KG1 (cell line): ENCODE data around the gene HBA1.
"Not testable (repeated sequence)": the region's sequence is repeated elsewhere in the genome, so short reads cannot be mapped to it uniquely, and the experiment has no call there.

ENCODE experiments used
- DNase-seq: peaks from one replicate; lab custom pipeline; 2025; lab: John Stamatoyannopoulos, UW

The HBA1 gene

DNA sequence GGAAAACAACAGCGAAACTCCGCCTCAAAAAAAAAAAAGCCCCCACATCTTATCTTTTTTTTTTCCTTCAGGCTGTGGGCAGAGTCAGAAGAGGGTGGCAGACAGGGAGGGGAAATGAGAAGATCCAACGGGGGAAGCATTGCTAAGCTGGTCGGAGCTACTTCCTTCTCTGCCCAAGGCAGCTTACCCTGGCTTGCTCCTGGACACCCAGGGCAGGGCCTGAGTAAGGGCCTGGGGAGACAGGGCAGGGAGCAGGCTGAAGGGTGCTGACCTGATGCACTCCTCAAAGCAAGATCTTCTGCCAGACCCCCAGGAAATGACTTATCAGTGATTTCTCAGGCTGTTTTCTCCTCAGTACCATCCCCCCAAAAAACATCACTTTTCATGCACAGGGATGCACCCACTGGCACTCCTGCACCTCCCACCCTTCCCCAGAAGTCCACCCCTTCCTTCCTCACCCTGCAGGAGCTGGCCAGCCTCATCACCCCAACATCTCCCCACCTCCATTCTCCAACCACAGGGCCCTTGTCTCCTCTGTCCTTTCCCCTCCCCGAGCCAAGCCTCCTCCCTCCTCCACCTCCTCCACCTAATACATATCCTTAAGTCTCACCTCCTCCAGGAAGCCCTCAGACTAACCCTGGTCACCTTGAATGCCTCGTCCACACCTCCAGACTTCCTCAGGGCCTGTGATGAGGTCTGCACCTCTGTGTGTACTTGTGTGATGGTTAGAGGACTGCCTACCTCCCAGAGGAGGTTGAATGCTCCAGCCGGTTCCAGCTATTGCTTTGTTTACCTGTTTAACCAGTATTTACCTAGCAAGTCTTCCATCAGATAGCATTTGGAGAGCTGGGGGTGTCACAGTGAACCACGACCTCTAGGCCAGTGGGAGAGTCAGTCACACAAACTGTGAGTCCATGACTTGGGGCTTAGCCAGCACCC, 1.2 kb upstream of the HBA1 start:
- DNase-seq: no peak

GRCh38 chr16:176006-176405, 474 bp upstream of the HBA1 start:
- not testable (repeated sequence) for DNase-seq

DNA sequence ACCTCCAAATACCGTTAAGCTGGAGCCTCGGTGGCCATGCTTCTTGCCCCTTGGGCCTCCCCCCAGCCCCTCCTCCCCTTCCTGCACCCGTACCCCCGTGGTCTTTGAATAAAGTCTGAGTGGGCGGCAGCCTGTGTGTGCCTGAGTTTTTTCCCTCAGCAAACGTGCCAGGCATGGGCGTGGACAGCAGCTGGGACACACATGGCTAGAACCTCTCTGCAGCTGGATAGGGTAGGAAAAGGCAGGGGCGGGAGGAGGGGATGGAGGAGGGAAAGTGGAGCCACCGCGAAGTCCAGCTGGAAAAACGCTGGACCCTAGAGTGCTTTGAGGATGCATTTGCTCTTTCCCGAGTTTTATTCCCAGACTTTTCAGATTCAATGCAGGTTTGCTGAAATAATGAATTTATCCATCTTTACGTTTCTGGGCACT, 928 bp downstream of the HBA1 start:
- no peak for DNase-seq

DNA sequence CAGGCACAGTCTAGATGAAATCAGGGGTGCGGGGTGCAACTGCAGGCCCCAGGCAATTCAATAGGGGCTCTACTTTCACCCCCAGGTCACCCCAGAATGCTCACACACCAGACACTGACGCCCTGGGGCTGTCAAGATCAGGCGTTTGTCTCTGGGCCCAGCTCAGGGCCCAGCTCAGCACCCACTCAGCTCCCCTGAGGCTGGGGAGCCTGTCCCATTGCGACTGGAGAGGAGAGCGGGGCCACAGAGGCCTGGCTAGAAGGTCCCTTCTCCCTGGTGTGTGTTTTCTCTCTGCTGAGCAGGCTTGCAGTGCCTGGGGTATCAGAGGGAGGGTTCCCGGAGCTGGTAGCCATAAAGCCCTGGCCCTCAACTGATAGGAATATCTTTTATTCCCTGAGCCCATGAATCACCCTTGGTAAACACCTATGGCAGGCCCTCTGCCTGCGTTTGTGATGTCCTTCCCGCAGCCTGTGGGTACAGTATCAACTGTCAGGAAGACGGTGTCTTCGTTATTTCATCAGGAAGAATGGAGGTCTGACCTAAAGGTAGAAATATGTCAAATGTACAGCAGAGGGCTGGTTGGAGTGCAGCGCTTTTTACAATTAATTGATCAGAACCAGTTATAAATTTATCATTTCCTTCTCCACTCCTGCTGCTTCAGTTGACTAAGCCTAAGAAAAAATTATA, 1.6 kb downstream of the HBA1 start:
- DNase-seq: no peak

GRCh38 chr16:178668-179015, 2.2 kb downstream of the HBA1 start:
- DNase-seq: no peak

GRCh38 chr16:179211-180092, 3.0 kb downstream of the HBA1 start:
- DNase-seq: no peak

DNA sequence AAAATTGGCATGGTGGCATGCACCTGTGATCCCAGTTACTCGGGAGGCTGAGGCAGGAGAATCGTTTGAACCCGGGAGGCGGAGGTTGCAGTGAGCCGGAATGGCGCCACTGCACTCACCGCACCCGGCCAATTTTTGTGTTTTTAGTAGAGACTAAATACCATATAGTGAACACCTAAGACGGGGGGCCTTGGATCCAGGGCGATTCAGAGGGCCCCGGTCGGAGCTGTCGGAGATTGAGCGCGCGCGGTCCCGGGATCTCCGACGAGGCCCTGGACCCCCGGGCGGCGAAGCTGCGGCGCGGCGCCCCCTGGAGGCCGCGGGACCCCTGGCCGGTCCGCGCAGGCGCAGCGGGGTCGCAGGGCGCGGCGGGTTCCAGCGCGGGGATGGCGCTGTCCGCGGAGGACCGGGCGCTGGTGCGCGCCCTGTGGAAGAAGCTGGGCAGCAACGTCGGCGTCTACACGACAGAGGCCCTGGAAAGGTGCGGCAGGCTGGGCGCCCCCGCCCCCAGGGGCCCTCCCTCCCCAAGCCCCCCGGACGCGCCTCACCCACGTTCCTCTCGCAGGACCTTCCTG, 3.7 kb downstream of the HBA1 start, which contains the start of gene HBQ1:
Gene HBQ1 (plus strand): TSS at position 359 of the 575 bp plus-strand sequence. CDS start 28 bp downstream, at position 387.
- no peak for DNase-seq

- DNase-seq: peak; percentile 29
Observed at GRCh38 chr16:180681-181564, 4.4 kb downstream of the HBA1 start.

DNA sequence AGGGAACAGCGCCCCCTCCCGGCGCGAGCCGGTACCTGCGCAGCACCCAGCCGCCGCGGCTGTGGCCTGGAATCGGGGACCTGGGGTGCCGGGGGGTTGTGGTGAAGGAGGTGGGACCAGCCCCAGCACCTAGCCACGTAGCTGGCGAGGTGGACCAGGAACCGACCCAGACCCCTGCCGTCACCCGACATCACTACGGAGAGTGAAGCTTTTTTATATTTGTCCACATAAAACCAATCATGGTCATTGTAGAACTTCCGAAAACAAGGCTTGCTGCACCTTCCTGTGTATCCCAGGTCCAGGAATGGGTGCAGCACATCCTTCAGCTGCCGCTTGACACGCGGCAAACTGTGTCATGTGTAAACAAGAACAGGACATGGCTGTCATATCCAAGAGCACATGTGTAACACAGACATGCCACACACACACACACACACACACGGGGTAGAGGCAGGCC, 5.1 kb downstream of the HBA1 start:
- DNase-seq: no peak

DNA sequence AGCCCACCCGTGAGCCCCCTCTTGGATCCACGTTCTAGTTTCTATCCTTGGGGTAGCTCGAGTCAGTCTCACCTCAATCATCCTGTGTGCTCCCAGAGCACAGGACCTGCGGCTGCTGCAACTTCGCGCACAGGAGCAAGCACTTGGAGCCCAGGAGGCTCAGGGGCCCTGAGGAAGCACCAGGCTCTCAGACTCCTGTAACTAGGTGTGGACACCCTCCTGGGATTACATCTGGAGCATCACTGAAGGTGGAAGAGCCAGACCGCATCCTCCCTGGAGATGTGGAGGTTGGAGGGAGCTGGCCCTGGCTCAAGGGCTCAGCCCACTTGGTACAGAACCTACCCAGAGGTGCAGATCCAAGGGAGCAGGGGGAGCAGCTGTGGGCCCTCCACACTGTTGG, 6.5 kb downstream of the HBA1 start:
- no peak for DNase-seq

GRCh38 chr16:185213-185612, 8.7 kb downstream of the HBA1 start:
- no peak for DNase-seq

DNA sequence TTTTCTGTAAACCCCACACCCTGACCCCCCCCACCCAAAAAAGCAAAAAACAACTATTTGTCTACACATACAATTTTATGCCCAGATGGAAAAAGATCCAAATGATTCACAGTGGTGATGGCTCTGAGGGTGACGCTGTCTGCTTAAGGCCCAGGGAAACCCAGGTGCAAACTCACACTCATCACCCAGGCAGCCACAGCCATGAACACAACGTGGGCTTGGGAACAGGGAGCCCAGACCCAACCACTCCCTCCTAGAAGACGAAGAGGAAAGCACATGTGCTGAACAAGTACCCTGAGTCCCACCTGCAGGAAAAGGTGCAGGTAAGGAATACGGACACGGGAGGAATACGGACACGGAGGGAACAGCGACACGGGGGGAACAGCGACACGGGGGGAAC, 9.2 kb downstream of the HBA1 start:
- no peak for DNase-seq

- no peak for DNase-seq
Observed at GRCh38 chr16:187330-187729, 10.8 kb downstream of the HBA1 start.

DNA sequence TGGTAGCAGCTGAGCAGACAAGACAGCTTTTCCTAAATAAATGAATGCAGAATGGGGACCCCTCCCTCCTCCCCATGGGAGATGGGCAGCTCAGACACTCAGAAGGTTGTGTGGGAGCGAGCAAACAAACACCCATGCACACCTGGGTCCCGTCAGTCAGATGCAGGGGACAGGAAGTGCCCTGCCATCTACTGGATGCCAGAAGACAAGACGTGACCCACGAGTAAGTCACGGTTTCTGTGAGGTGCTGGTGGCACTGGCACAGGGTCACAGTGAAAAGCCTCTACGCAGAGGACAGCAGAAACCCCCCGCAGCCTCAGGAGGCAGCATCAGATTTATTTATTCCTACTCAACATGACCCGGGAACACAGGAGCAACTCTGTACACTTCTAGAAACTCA, 12.2 kb downstream of the HBA1 start:
- DNase-seq: no peak

DNA sequence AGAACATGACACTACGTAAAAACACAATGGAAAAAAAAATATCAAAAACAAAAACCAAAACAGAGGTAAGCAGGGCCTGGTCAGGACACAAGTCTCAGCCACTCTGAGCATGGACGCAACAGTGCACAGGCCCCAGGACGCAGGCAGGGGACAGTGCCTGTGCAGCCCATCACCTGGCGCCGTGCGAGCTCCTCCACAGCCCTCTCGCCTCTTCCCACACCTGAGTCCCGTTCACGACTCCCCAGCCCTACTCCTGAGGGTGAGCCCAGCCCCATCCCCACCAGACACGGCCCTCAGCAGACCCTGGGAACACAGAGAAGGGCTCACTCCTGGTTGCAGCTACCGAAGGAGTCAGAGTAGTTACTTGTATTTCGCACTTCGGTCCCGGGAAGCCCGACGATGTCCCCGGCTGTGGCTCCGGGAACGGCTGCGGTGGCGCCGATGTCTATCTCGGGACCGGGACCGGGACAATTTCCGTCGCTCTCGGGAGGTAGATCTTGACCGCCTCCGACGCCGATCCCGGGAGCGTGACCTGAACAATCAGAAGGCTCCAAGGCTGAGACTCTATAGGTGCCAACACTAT, 13.2 kb downstream of the HBA1 start:
- DNase-seq: no peak

GRCh38 chr16:191831-192230, 15.4 kb downstream of the HBA1 start:
- DNase-seq: no peak

DNA sequence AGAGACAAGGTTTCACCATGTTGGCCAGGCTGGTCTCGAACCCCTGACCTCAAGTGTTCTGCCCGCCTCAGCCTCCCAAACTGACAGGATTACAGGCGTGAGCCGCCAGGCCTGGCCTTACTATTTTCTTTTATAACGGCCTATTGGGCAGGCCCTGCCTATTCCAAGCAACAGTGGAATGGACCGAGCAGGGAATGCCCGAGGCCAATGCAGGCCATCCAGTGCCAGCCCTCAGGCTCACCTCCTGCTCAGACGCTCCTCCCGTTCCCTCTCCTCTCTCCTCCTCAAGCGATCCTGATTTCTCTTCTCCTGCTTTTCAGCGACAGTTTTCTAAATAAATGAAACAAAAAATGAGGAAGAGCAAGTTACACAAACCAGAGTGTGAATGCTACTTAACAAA, 16.2 kb downstream of the HBA1 start:
- no peak for DNase-seq

GRCh38 chr16:193441-193840, 17.0 kb downstream of the HBA1 start:
- DNase-seq: no peak

- DNase-seq: no peak
Observed at GRCh38 chr16:194516-194915, 18.0 kb downstream of the HBA1 start.

DNA sequence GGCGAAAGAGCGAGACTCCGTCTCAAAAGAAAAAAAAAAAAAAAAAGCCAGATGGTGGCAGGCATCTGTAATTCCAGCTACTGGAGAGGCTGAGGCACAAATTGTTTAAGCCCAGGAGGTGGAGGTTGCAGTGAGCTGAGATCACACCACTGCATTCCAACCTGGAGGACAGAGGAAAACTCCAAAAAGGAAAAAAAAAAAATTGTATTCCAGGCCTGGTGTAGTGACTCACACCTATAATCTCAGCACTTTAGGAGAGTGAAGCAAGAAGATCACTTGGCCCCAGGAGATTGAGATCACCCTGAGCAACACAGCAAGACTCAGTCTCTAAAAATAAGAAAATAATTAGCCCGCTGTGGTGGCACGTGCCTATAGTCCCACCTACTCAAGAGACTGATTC, 23.9 kb downstream of the HBA1 start:
- DNase-seq: no peak
